MM.1S (cell line): ENCODE results near the gene PLEKHJ1.

Experiments
- DNase-seq: peaks from one replicate; pipeline ENCODE4 v3.0.0-alpha.2; 2015
- H2AFZ ChIP-seq: fragments of 300-600 bp; sonication (generic); 2 replicates; pipeline ENCODE4 v1.6.0; 2016; ENCODE audit warnings: antibody characterized with exemption, low read length
- H3F3A ChIP-seq: fragments of 300-600 bp; sonication (generic); 2 replicates; pipeline ENCODE4 v1.6.1; 2016; ENCODE audit warnings: mild to moderate bottlenecking, antibody characterized with exemption, low read length, moderate library complexity, mixed read lengths; ENCODE audit not compliant: insufficient read depth
- H3K27ac ChIP-seq: fragments of 300-600 bp; sonication (generic); 2 replicates; pipeline ENCODE4 v1.5.1; 2016; ENCODE audit warnings: mild to moderate bottlenecking, low read length
- H3K27me3 ChIP-seq: fragments of 300-600 bp; sonication (generic); replicated peaks from 2 replicates; pipeline ENCODE4 v1.6.0; 2016; ENCODE audit warnings: low read length; ENCODE audit not compliant: insufficient read depth
- H3K36me3 ChIP-seq: fragments of 300-600 bp; sonication (generic); replicated peaks from 2 replicates; pipeline ENCODE4 v1.6.1; 2016; ENCODE audit warnings: mild to moderate bottlenecking, low read length, mixed read lengths; ENCODE audit not compliant: insufficient read depth
- H3K4me1 ChIP-seq: fragments of 300-600 bp; sonication (generic); 2 replicates; pipeline ENCODE4 v1.6.1; 2016; ENCODE audit warnings: low read length, mixed read lengths
- H3K4me2 ChIP-seq: fragments of 300-600 bp; sonication (generic); 2 replicates; pipeline ENCODE4 v1.6.0; 2016; ENCODE audit warnings: low read depth, low read length
- H3K4me3 ChIP-seq: fragments of 300-600 bp; sonication (generic); 2 replicates; pipeline ENCODE4 v1.5.1; 2016; ENCODE audit warnings: low read length, mixed read lengths
- H3K79me2 ChIP-seq: fragments of 300-600 bp; sonication (generic); 2 replicates; pipeline ENCODE4 v1.6.1; 2016; ENCODE audit warnings: mixed run types, low read length, mixed read lengths
- H3K9ac ChIP-seq: fragments of 300-600 bp; sonication (generic); 2 replicates; pipeline ENCODE4 v1.6.1; 2016; ENCODE audit warnings: low read length, mixed read lengths
- H3K9me2 ChIP-seq: fragments of 300-600 bp; sonication (generic); replicated peaks from 2 replicates; pipeline ENCODE4 v1.6.1; 2016; ENCODE audit warnings: mild to moderate bottlenecking, low read length, mixed read lengths; ENCODE audit not compliant: insufficient read depth
- H3K9me3 ChIP-seq: fragments of 300-600 bp; sonication (generic); replicated peaks from 2 replicates; pipeline ENCODE4 v1.6.1; 2016; ENCODE audit warnings: mild to moderate bottlenecking, low read length, mixed read lengths; ENCODE audit not compliant: insufficient read depth
- H4K20me1 ChIP-seq: fragments of 300-600 bp; sonication (generic); 2 replicates; pipeline ENCODE4 v1.6.1; 2016; ENCODE audit warnings: mild to moderate bottlenecking, low read length, moderate library complexity, mixed read lengths; ENCODE audit not compliant: insufficient read depth
- EZH2 ChIP-seq: fragments of 300-600 bp; sonication (generic); optimal IDR thresholded peaks from 2 replicates; pipeline ENCODE3; 2017; ENCODE audit warnings: low read depth, mild to moderate bottlenecking, antibody characterized with exemption, low read length, mixed read lengths
- EZH2phosphoT487 ChIP-seq: fragments of 300-600 bp; sonication (generic); IDR thresholded peaks from 2 replicates; pipeline ENCODE4 v1.6.1; 2018; ENCODE audit warnings: antibody characterized with exemption, low read length
- TF ChIP-seq, protein P1 (sequence below): fragments of 300-600 bp; sonication (generic); IDR thresholded peaks from 2 replicates; pipeline ENCODE4 v1.5.1; 2016; ENCODE audit warnings: antibody characterized with exemption, low read length, mixed read lengths

The PLEKHJ1 gene

DNA sequence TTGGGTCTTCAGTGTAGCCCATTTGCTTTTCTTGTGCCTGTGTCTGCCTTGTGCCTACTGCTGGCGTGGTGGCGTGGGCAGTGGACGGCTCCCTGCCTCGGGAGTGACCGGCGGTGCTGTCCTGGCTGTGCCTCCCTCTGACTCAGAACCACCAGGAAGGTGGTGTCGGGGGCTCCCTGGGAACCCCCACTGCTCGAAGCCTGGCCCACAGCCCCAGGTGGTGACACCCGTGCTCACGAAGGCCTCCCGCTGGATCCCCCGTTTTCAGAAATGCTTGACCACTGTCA is 7.9 kb upstream of the PLEKHJ1 start:
- no peaks in the 10 kb centered on the region for H3K27me3 ChIP-seq
- DNase-seq, result no peak
- no peaks in the 10 kb centered on the region for H3K9me2 ChIP-seq
- H3K9me3 ChIP-seq, result no peaks in the 10 kb centered on the region
- no peak overlapping the region for H3K4me2 ChIP-seq
- peaks cover 88% of the 10 kb centered on the region for H3K79me2 ChIP-seq
- no peak overlapping the region for H3K27ac ChIP-seq
- peaks cover 32% of the 10 kb centered on the region for H3K36me3 ChIP-seq
- H3K9ac ChIP-seq, result no peak overlapping the region
- TF ChIP-seq EZH2phosphoT487 (no peak), EZH2 (no peak)
- TF ChIP-seq, protein P1, sequence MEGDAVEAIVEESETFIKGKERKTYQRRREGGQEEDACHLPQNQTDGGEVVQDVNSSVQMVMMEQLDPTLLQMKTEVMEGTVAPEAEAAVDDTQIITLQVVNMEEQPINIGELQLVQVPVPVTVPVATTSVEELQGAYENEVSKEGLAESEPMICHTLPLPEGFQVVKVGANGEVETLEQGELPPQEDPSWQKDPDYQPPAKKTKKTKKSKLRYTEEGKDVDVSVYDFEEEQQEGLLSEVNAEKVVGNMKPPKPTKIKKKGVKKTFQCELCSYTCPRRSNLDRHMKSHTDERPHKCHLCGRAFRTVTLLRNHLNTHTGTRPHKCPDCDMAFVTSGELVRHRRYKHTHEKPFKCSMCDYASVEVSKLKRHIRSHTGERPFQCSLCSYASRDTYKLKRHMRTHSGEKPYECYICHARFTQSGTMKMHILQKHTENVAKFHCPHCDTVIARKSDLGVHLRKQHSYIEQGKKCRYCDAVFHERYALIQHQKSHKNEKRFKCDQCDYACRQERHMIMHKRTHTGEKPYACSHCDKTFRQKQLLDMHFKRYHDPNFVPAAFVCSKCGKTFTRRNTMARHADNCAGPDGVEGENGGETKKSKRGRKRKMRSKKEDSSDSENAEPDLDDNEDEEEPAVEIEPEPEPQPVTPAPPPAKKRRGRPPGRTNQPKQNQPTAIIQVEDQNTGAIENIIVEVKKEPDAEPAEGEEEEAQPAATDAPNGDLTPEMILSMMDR, result no peak
- H4K20me1 ChIP-seq, result peaks cover 47% of the 10 kb centered on the region
- H2AFZ ChIP-seq, result no peak overlapping the region
- peaks cover 20% of the 10 kb centered on the region for H3F3A ChIP-seq
- peaks cover 6% of the 10 kb centered on the region; the same call in 1 of the 2 replicates for H3K4me1 ChIP-seq
- H3K4me3 ChIP-seq, result no peak overlapping the region

DNA sequence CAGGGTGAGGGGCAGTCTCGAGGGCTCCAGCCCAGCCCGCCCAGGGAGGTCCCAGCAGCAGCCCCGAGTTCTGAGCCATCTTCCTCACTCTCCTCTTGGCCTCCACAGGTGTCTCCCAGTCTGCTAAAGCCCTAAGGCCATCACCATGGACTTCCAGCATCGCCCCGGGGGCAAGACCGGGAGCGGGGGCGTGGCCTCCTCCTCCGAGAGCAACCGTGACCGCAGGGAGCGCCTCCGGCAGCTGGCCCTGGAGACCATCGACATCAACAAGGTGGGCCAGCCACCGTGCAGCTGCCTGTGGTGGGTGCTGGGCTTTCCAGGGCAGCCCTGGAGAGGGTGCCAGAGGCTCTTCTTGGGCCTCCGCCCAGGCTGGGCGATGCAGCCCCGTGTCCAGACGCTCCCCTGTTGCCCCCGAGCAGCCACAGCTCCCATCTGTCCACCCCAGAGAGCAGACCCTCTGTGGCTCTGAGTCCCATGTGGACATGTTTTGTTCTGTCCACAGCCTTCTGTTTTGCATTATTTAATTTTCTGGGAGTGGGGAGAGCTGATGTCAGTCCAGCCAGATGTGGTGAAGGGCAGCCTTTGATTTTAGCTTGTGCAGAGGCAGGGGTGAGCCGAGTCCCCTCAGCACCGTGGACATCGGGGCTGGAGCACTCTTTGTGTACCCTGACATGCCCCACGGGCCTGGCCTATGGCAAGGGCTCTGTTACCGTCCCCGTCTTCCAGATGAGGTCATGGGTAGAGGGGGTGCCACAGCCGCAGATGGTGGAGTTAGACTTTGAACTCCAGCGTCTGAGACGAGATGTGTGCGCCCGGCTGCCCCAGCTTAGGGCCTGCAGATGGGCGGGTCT is 7.4 kb upstream of the PLEKHJ1 start:
- Histone ChIP-seq H3K9ac (no peak overlapping the region), H3K9me2 (no peaks in the 10 kb centered on the region), H3K9me3 (no peaks in the 10 kb centered on the region), H3K4me1 (peaks cover 9% of the 10 kb centered on the region; the same call in 1 of the 2 replicates), H3K4me3 (no peak overlapping the region), H4K20me1 (peaks cover 48% of the 10 kb centered on the region), H3K36me3 (peaks cover 32% of the 10 kb centered on the region), H3K27me3 (no peaks in the 10 kb centered on the region), H3K27ac (no peak overlapping the region), H3F3A (peaks cover 19% of the 10 kb centered on the region; the same call in 1 of the 2 replicates), H3K4me2 (no peak overlapping the region), H2AFZ (no peak overlapping the region), H3K79me2 (peaks cover 94% of the 10 kb centered on the region)
- DNase-seq, result no peak
- TF ChIP-seq EZH2, result no peak
- TF ChIP-seq, protein P1, result no peak
- TF ChIP-seq EZH2phosphoT487, result no peak

DNA sequence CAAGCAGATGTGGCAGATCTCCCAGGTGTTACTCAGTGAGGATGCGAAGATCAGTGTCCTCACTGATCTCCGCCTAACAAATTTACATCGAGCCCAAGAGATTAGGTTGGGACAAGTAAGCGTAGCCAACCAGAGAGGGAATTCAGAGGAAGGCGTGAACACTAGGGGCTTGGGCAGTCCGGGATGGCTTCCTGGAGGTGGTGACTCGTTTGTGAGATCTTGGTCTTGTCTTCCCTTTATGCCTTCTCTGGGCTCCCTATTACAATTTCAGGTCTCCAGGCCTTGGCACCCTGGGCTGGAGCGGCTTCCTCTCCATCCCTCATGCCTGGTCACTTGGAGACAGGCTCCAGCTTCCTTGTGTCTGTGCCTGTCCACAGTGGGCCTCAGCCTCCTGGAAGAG is 6.7 kb upstream of the PLEKHJ1 start:
- Histone ChIP-seq H3K27ac (no peak overlapping the region), H3K79me2 (peaks cover 99% of the 10 kb centered on the region), H3K4me2 (no peak overlapping the region), H4K20me1 (peaks cover 50% of the 10 kb centered on the region), H3K4me1 (peaks cover 16% of the 10 kb centered on the region; the same call in 1 of the 2 replicates), H2AFZ (no peak overlapping the region), H3K36me3 (peaks cover 32% of the 10 kb centered on the region), H3K9me3 (no peaks in the 10 kb centered on the region), H3K4me3 (no peak overlapping the region), H3K27me3 (no peaks in the 10 kb centered on the region), H3F3A (peaks cover 22% of the 10 kb centered on the region), H3K9me2 (no peaks in the 10 kb centered on the region), H3K9ac (no peak overlapping the region)
- TF ChIP-seq EZH2, result no peak
- TF ChIP-seq, protein P1, result no peak
- no peak for TF ChIP-seq EZH2phosphoT487
- DNase-seq, result no peak
